HepG2 (cell line): Measurements from ENCODE around the gene ZSCAN26. TPM values are rescaled to one million over a fixed set of nuclear protein-coding genes. Genes with fewer than 3 reads are reported as not detected.

ENCODE experiments used
- CENPBD1 ChIP-seq: sonication (generic); formaldehyde crosslinking; IDR thresholded peaks from 2 replicates; pipeline ENCODE4 v1.8.0; 2022; ENCODE audit warnings: missing genetic modification reagents, low read depth, mild to moderate bottlenecking, borderline replicate concordance
- GFI1 ChIP-seq: sonication (generic); formaldehyde crosslinking; IDR thresholded peaks from 2 replicates; pipeline ENCODE4 v1.5.0; 2020; ENCODE audit warnings: missing genetic modification reagents, mild to moderate bottlenecking, borderline replicate concordance
- SPEN ChIP-seq: sonication (generic); formaldehyde crosslinking; IDR thresholded peaks from 2 replicates; pipeline ENCODE4 v1.5.1; 2020; ENCODE audit warnings: low read depth, mild to moderate bottlenecking, missing genetic modification reagents
- USF2 ChIP-seq, 2 experiments: sonication (generic) in 1 of 2; formaldehyde crosslinking in 1 of 2; IDR thresholded peaks; 2 replicates each; pipeline versions ENCODE4 v1.5.1 to v1.6.1; 2011 to 2020; ENCODE audit warnings: borderline replicate concordance in 1 of 2, low read depth in 1 of 2, low read length in 1 of 2, mild to moderate bottlenecking in 1 of 2, missing genetic modification reagents in 1 of 2, moderate library complexity in 1 of 2
- WIZ ChIP-seq: sonication (generic); formaldehyde crosslinking; IDR thresholded peaks from 2 replicates; pipeline ENCODE4 v1.5.1; 2020; ENCODE audit warnings: mild to moderate bottlenecking, missing genetic modification reagents
- ZBTB4 ChIP-seq: sonication (generic); formaldehyde crosslinking; IDR thresholded peaks from 2 replicates; pipeline ENCODE4 v1.4.0; 2020; ENCODE audit warnings: missing genetic modification reagents, mild to moderate bottlenecking, borderline replicate concordance
- ZNF10 ChIP-seq: sonication (generic); formaldehyde crosslinking; IDR thresholded peaks from 2 replicates; pipeline ENCODE4 v1.4.0; 2020; ENCODE audit warnings: mild to moderate bottlenecking, low read depth, missing genetic modification reagents, borderline replicate concordance
- ZNF263 ChIP-seq: sonication (generic); formaldehyde crosslinking; IDR thresholded peaks from 2 replicates; pipeline ENCODE4 v1.4.0; 2020; ENCODE audit warnings: missing genetic modification reagents
- ZNF484 ChIP-seq: sonication (generic); formaldehyde crosslinking; IDR thresholded peaks from 2 replicates; pipeline ENCODE4 v1.5.1; 2020; ENCODE audit warnings: mild to moderate bottlenecking, low read depth, missing genetic modification reagents, borderline replicate concordance
- ZNF609 ChIP-seq: sonication (generic); formaldehyde crosslinking; IDR thresholded peaks from 2 replicates; pipeline ENCODE4 v1.4.0; 2020; ENCODE audit warnings: mild to moderate bottlenecking, missing genetic modification reagents, borderline replicate concordance
- ZNF800 ChIP-seq: sonication (generic); formaldehyde crosslinking; IDR thresholded peaks from 2 replicates; pipeline ENCODE4 v1.4.0; 2020; ENCODE audit warnings: missing genetic modification reagents
- ZNF850 ChIP-seq: sonication (generic); formaldehyde crosslinking; conservative IDR thresholded peaks from 2 replicates; pipeline ENCODE4 v1.9.0; 2021; ENCODE audit warnings: mild to moderate bottlenecking, missing genetic modification reagents
- ZSCAN9 ChIP-seq: IDR thresholded peaks from 2 replicates; pipeline ENCODE4 v1.6.1; 2016; ENCODE audit warnings: borderline replicate concordance
- polyA plus RNA-seq, 8 experiments: library from polyadenylated mRNA; depleted of rRNA in 3 of 8; stranded (reverse) in 7 of 8; unstranded in 1 of 8; fragments of >200 nt; fragmentation: Illumina TruSeq in 4 of 8; extraction: Trizol in 4 of 8; gene quantifications; 2 replicates each; pipeline versions ENCODE4 v1.2.1 to v1.2.3, GENCODE V29; 2011 to 2016; ENCODE audit warnings: low read depth in 4 of 8, missing spikeins in 1 of 8, mixed read lengths in 1 of 8; ENCODE audit not compliant: insufficient read depth in 1 of 8
- total RNA-seq, 5 experiments: library from RNA; depleted of rRNA; stranded (reverse); fragments of >200 nt; fragmentation: Illumina TruSeq; extraction: Trizol; gene quantifications; 2 replicates each; pipeline ENCODE4 v1.2.3, GENCODE V29; 2016; ENCODE audit warnings: low read depth in 1 of 5

The ZSCAN26 gene
- total and polyA plus RNA-seq, 2 of the 13 experiments (the other 11 are each of a cell fraction or from before 2014, with no cell fraction given), result 12.0 to 15.6 TPM

GRCh38 chr6:28252009-28252975 is 14.7 kb upstream of the ZSCAN26 start, which contains the start of gene ZKSCAN4 (continued):
- TF ChIP-seq CENPBD1 (CRISPR knock-in tag) (no peak), ZNF263 (CRISPR knock-in tag) (no peak), ZBTB4 (CRISPR knock-in tag) (no peak), ZSCAN9 (CRISPR knock-in tag) (peak; percentile 25; the same call in 1 of the 2 replicates), USF2 (IDR thresholded peaks at IDR 0.05; ENCODE audit: low read depth, low read length) (no peak), USF2 (CRISPR knock-in tag; IDR thresholded peaks at IDR 0.05; ENCODE audit: borderline replicate concordance) (no peak), WIZ (CRISPR knock-in tag) (0 out of 2 replicates have a peak, but pooled peaks have one; percentile 6), ZNF10 (CRISPR knock-in tag) (no peak), ZNF609 (CRISPR knock-in tag) (no peak; the same call in 1 of the 2 replicates), ZNF484 (CRISPR knock-in tag) (no peak), SPEN (CRISPR knock-in tag) (peak; percentile 95), ZNF800 (CRISPR knock-in tag) (peak; percentile 74; the same call in 1 of the 2 replicates), ZNF850 (CRISPR knock-in tag) (no peak), GFI1 (CRISPR knock-in tag) (no peak)
